GM19397 (cell line): ENCODE data around the gene ARSI.

Source experiments
- ATAC-seq: cut with Tn5 transposase; IDR thresholded peaks from one replicate; pipeline ENCODE4 v1.9.1; 2021; ENCODE audit warnings: mild to moderate bottlenecking, moderate library complexity; ENCODE audit not compliant: unreplicated experiment

Gene ARSI

DNA sequence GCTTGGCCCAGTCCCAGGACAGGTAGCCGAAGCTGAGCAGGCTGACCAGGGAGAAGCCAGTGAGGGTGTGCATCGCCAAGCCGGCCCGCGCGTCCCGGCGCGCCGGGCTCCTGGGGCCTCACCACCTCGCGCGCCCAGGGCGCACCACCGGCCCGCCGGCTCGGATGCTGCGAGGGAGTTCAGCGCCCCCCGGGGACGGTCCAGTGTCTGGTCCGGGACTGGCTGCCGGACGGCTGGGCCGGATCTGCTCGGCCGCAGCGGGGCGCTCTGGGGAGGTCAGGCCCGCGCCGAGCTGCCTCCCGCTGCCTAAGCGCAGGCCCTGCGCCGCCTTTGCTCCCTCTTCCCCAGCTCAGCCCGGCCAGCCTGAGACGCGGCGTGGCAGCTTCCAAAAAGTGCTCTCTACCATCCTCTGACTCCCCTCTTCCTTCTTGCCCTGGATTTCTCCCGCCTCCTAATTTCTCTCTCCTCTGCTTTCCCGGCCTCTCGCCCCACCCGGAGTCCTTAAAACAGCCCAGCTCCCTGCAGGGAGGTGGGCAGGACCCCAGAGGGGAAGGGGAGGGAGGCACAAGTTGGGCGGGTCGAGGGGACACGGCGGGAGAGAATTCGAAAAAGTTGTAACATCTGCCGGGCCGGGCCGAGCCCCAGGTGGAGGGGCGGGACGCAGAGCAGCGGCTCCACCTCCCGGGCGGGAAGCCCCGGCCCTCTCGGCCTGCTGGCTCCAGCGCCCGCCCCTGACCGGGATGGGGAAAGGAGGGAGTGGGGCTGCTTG, at the start of gene ARSI:
TSS of gene ARSI (minus strand) at position 605 of the 769 bp plus-strand sequence. CDS start at position 73, 532 bp downstream.
- no peak for ATAC-seq

DNA sequence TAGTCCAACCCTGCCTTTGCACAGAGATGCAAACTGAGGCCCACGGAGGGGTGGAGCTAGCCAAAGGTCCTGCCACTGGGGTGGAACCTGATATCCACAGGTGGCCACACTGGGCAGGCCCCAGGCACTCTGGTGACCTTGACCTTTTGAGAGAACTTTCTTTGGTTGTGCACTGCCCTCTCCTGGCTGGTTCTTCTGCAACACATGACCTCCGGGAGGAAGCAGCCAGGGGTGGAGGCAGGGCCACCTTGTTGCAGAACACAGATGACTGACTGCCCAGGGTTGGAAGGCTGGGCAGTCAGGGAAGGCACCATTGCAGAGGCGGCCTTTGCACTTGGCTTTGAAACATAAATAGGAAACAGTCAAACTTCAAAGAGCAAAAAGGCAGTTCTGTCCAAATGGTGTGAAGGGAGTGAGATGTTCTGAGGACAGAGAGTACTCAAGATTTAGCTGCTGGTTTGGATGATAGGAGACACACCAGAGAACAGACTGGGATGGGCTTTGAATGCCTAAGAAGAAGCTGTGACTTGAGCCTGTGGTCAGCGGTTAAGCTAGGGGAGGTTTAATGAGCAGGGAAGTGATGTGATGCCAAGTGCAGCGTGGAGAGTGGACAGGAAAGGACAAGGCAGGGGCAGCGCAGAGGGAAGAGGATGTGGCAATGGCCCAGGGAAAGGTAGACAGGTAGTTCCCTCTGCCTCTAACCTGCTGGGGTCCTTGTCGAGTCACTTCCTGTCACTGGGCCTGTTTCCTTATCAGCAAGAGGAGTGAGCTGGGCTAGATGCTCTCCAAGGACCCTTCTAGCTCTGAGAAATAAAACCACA, 48.0 kb upstream of the ARSI start:
- no peak for ATAC-seq

DNA sequence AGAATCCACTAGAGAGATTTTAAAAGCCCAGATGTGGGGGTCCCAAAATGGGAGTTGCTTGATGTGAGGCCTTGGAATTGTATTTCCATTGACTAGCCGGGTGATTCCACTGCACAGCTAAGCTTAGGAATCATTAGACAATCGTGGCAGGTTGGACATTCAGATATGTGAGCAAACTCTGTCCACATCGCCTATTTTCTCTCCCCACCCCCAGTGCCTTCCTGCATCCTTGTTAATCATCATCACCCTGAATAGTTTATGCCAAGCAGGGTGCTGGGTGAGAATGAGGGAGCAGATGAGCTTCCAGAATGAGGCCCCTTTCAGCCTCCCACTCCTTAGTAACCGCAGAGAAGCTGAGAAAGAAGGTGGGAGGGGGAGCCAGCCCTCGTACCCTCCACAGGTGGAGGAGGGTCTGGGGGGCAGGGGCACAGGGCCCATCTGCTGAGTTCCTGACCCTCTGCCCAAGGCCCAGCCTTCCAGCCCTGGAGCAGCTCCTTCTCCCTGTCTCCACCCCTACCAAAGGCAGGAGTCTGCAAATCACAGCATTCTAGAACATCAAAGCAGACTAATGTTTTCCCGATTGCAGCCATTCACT, 47.1 kb upstream of the ARSI start:
- no peak for ATAC-seq

DNA sequence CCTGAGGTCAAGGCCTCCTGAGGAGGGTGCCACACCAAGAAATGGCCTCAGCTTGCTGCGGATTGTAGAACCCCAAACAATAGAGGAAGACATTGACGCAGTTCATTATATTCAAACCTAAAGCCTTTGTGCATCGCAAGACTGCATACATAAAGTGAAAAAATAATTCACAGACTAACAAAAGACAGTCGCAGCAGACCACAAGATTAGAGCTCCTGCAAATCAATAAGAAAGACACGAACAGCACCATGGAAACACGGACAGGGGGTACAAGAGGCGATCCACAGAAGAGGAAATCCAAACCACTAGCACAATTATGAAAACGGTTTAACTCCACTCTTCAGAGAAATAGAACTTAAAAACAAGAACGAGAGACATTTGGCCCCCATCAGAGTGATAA, 44.7 kb upstream of the ARSI start:
- ATAC-seq: no peak

DNA sequence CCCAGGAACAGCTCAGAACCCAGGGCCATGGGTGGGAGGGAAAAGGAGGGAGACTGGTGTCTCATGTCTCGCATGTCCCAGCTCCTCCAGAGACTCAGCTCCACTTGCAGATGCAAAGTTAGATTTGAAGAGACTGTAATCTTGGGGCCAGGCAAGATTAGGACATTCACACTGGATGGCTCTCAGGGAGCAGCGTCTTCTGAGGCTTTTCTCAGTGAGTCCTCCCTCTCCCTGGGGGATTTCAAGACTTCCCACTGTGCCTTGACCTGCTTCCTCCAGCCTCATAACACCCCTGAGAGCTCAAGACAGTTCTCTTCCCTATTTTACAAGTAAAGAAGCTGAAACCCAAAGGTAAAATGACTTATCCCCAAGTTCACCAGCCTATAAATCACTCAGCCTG, 44.3 kb upstream of the ARSI start:
- no peak for ATAC-seq

DNA sequence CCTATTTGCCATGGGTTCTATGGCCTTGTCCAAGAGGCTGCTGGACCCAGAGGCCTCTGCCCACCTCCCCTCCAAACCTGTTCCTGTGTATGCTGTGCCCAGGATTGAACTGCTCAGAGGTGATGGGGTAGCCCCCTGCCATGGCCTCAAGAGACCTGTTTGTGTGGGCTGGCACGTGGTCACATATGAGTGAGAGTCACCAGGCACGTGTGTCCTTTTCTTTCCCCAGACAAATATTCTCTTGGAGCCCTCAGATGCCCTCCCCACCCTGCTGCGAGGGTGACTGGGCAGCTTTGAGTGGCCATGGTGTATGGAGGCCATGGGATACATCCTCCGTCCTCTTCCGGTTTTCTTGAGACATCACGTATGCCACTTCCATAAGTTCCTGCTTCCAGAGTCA, 43.9 kb upstream of the ARSI start:
- ATAC-seq: no peak

DNA sequence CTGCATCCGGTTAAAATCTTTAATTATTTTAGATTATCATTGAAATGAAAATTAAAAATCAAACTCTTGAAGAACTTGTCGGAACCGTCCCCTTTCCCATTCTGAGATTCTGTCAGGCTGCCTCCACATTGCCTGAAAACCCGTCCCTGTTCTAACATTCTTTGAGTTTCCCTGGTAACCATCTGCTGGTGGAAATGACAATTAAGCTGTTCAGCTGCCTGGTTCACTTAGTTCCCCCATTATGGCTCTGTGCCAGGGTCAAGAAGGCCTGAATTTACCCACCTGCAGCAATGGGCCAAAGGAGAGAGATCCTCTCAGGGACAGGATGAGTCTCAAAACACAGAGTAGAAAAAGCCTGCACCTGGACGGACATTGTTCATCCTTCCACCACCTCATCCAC, 43.0 kb upstream of the ARSI start:
- no peak for ATAC-seq

DNA sequence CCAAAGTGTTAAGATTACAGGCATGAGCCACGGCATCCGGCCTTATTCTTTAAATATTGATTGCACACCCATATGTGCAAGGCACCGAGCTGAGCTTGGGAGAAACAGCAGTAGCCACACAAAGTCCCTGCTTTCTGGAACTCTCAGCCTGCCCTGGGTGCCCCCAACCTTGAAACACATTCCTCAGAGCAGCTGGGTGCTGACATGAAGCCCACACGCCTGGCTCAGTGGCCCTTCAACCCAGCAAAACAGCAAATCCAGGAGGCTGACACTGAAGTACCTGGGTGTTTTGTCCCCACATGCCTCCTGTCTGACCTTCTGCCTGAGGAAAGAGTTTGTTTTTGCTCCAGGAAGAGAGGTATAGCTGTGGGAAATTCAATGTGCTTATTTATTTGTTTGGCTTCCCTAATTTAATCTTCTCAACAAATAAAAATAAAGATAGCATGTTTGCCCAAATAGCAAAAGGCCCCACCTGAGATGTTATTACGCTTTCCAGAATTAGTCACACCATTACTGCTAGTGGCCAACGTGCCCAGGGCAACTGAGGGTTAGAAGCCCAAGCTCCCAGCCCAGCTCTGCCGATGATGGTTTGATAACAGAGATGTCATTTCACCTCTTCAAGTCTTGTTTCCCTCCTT, 41.4 kb upstream of the ARSI start:
- ATAC-seq: no peak

DNA sequence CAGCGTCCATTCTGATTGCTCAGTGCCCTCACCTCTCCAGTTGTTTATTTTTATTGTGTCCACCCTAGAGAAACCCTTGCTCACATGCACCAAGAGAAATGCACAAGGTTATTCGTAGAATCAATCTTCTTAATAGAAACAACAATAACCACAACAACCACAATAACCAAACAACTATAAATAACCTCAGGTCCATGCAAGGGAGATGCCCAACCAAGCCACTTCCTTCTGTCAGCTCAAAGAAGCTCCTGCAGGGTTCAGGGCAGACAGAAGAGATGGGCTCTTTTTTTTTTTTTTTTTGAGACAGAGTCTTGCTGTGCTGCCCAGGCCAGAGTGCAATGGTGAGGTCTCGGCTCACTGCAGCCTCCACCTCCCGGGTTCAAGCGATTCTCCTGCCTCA, 39.9 kb upstream of the ARSI start:
- no peak for ATAC-seq

DNA sequence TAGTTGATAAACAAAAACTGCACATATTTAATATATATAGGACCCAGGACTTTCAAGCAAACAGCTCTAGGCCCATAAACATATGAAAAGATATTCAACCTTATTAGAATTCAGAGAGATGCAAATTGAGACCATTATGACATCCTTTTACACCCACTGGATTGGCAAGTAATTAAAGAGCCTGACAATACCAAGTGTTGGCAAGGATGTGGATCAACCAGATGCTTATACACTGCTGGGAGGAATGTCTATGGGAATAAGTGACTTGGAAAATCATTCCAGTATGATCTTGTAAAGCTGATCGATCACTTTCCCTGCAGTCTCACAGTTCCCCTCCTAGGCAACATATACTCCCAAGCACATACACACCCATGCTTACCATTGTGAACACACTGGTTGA, 39.3 kb upstream of the ARSI start:
- no peak for ATAC-seq

DNA sequence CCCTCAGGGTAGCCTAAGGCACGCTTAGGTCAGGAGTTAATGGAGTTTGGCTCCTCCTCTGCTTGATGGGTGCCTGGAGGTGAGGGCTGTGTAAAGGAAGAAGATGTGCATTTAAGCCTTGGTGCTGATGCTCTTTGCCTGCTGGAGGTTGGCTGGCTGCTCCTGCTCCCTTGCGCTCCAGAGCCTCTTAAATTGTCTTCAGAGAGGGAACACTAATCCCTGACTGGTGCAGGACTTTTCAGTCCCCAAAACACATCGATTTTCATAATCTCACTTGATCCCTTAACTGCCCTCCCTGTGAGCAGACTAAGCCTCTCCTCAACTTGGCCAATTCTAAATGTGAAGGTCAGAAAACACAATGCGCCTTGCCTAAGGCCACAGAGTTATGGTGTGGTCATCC, 38.6 kb upstream of the ARSI start:
- ATAC-seq: no peak

DNA sequence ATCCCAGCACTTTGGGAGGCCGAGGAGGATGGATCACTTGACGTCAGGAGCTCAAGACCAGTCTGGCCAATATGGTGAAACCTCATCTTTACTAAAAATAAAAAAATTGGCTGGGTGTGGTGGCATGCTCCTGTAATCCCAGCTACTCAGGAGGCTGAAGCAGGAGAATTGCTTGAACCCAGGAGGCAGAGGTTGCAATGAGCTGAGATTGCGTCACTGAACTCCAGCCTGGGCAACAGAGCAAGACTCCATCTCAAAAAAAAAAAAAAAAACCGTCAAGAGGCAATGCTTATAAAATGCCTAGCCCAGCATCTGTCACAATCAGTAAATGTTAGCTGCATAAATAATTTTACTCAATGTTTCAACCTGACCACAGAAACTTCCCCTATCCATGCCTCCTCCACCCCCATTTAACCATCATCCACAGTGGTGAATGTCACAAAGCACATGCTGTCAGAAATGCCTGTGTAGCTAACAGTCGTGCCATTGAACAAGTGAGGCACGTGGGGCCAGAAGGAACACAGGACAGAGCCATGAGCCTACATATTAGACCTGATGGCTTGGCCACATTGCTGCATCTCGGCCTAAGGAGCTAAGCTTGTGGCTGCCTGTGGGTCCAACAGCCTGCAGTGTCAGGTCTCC, 38.0 kb upstream of the ARSI start:
- ATAC-seq: no peak

DNA sequence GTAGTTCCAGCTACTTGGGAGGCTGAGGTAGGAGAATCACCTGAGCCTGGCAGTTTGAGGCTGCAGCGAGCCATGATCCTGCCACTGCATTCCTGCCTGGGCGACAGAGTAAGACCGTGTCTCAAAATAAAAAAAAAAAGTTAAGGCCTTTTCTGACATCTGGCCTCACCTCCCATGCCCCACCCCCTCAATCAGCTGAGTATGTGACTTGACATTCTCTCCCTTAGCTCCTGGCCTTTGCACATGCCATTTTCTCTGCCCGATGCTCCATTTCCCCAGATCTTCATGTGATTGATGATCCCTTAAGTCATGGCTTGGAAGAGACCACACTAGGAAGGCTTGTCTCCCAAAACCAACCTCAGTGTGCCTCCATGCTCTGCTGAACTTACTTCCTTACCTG, 37.1 kb upstream of the ARSI start:
- no peak for ATAC-seq

DNA sequence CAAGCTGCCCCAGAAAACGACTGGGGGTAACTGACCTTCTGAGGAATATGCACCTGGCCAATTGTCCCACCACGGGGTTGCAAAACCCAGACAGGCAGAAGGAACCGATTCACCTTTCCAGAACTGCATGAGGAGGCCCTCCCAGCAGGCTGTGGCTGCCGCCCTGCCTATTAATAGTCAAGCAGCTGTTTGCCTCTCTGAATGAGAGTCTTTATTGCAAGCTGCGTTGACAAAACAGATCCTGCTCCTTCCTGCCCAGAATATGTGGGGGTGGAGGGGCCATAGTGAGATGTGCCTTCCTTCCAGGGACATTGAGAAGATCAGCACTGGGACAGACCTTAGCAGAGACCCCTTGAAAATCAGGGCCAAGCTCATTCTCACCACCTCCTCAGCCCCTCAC, 36.5 kb upstream of the ARSI start:
- ATAC-seq: no peak

DNA sequence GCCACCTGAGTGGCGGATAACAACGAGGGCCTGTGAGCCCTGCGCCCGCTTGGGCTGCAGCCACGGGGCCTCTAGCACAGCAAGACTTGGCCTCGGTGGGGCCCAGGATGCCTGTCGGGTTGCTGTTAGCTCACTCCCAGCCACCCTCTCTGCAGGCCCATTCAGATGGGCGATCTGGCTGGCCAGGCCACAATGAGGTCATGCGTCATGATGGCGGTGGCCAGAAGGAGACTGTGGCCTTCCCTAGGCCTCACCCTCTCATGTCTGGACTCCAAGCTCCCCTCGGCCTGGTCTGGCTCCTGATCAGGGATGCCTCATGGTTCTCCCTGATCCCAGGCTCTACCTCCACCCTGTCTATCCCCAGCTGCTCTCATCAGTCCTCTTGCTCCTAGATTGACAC, 35.8 kb upstream of the ARSI start:
- ATAC-seq: no peak

DNA sequence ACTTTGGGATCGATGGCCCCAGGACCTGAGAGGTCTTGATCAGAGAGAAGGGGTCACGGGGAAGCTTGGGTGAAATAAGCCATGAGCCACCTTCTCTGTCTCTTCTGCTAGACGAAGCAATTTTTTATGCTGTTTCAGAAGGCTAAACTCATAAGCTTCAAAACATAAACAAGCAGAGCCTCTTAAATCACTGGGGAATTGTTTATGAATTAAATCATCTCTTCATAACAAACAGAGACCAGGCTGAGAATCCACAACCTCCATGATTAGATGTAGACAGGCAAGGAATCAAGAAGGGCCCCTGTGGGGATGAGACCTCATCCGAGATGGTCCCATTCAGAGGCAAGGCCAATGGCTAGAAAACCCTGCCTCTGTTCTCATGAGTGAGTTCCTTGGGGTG, 33.1 kb upstream of the ARSI start:
- no peak for ATAC-seq

DNA sequence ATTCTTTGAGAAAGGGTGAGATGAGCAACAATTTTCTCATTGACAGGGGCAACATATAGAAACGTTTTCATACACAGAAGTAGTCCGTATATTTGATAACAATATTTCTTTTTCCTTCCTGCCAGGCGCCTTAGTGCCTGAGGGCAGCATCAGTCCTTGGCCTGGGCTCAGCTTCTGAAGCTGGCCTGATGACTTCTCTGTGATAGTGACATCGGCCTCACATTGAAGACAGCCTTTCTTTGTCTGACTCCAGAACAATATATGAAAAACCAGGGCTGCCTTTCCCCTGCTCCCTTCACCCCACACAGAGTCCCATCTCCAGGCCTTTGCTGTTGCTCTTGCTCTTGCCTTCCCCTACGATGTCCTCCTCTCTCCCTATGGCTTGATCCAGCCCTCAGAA, 30.7 kb upstream of the ARSI start:
- ATAC-seq: no peak

DNA sequence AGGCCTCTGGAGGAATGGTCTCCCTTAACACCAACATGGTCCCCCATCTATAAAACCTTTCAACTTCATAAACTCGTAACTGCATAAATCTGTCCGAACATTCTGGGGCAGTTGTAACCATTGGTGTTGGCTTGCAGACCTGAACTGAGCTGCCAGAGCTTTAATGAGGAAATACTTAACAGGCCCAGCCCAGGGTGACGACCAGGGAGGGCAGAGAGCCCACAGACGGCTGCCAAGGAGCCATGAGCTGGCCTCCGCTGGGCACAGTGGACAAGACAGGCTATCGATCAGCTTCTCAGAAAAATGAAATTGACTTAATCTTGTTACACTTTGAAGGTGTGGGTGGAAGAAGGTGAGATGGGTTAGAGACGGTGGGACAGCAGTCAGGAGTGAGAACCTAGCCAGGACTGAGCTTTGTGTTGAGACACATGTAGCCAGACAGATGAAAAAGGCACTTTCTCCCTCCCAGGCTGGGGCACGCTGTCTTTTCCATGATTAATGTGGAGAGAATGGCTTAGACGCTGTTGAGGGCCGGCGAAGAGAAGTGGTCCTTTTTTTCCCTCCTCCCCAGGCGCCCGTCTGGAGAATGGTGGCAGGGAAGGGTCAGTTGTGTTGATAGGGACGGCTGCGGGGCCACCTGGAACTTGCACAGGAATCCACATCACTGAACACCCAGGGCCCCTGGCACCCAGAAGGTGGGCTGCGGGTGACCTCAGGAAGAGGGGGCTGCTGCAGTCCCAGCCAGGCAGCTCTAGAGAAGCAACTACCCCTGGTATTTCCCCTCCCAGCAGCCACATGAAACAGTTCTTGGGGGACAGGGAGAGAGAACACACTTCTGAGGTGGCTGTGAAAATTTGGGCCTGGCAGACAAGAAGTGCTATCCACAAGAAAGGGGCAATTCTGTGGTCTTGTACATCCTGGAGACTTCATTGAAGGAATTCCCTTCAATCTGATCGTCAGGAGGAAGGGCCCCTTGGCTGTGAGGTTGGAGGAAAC, 27.5 kb upstream of the ARSI start:
- ATAC-seq: no peak

DNA sequence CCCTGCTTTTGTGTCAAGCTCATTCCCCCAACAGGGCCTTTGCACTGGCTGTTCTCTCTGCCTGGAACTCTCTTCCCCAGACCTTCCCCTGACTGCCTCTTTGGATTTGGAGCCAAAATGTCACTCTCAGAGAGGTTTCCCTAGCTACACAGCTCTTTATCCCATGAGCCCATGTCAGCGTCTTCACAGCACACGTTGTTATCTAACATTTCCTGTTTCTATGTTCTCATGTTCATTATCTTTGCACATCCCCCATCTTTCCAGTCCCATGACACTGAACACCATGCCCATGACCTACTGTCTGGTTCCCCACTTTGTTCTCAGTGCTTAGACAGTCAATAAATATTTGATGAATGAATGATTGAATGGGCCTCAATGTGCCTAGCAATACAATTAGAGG, 26.3 kb upstream of the ARSI start:
- no peak for ATAC-seq

DNA sequence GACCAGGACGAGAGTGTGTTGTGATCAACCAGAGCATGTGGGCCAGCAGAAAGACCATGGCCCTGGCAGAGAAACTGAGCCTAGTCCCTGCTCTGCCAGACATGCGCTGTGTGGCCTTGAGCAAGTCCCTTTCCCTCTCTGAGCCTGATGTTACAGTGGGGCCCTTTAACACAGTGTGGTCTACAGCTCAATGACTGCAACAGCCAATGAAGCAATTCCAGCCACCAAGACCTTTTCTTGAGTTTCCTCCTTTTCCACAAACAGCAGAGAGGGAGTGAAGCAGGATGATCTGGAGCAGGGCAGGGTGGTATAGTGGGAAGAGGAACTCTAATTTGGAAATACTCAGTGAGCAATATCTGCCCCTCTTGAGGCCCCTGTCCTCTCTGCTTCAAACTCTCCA, 25.8 kb upstream of the ARSI start:
- no peak for ATAC-seq
